Neutrophil (primary cell): Measurements from ENCODE around the gene LRRC8B.
"Not testable (repeated sequence)": the region's sequence is repeated elsewhere in the genome, so short reads cannot be mapped to it uniquely, and the experiment has no call there.

Experiments
- H3K27ac ChIP-seq: fragments of 200-600 bp; sonication (generic); 2 replicates; pipeline ENCODE4 v1.5.1; 2016; ENCODE audit warnings: mild to moderate bottlenecking, moderate library complexity
- H3K27me3 ChIP-seq: fragments of 200-600 bp; sonication (generic); 2 replicates; pipeline ENCODE4 v1.6.0; 2016; ENCODE audit warnings: mild to moderate bottlenecking
- H3K36me3 ChIP-seq: fragments of 200-600 bp; sonication (generic); 2 replicates; pipeline ENCODE4 v1.5.1; 2017
- H3K4me1 ChIP-seq, 2 experiments: fragments of 200-600 bp in 1 of 2; sonication (generic) in 1 of 2; 1 replicate in 1 of 2; 2 replicates in 1 of 2; pipeline versions ENCODE4 v1.5.1 to v1.6.1; 2013 to 2016; ENCODE audit warnings: low read depth in 1 of 2, low read length in 1 of 2, mild to moderate bottlenecking in 1 of 2, moderate library complexity in 1 of 2; ENCODE audit not compliant: control insufficient read depth in 1 of 2, insufficient read depth in 1 of 2
- H3K4me3 ChIP-seq, 2 experiments: fragments of 200-600 bp in 1 of 2; sonication (generic) in 1 of 2; 1 replicate in 1 of 2; 2 replicates in 1 of 2; pipeline ENCODE4 v1.5.1; 2013 to 2016; ENCODE audit warnings: low read depth in 1 of 2, low read length in 1 of 2, mild to moderate bottlenecking in 1 of 2, moderate library complexity in 1 of 2
- H3K9me3 ChIP-seq: fragments of 200-600 bp; sonication (generic); 2 replicates; pipeline ENCODE4 v1.5.1; 2016
- TF ChIP-seq, protein P1 (sequence below): fragments of 200-600 bp; sonication (generic); IDR thresholded peaks from 2 replicates; pipeline ENCODE4 v1.5.1; 2016; ENCODE audit warnings: antibody characterized with exemption

The LRRC8B gene

DNA sequence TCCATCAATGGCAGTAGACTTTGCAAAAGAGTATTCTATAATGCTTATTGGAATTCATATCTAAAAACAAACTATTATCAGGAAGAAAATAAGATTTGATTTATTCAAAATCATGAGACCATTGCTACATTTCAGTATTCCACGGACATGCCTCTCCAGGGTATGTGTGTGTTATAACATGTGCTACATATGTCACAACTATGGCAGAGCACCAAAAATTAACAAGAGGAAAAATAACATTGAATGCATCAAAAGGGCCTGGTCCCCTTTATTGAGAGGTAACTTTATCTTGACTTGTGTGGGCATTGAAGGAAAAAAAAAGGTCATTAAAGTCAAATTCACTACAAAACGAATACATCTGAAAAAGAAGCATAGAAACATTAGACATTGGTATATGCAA, 22.6 kb upstream of the LRRC8B start:
- H3K4me3 ChIP-seq, result no peak overlapping the region
- TF ChIP-seq, protein P1, sequence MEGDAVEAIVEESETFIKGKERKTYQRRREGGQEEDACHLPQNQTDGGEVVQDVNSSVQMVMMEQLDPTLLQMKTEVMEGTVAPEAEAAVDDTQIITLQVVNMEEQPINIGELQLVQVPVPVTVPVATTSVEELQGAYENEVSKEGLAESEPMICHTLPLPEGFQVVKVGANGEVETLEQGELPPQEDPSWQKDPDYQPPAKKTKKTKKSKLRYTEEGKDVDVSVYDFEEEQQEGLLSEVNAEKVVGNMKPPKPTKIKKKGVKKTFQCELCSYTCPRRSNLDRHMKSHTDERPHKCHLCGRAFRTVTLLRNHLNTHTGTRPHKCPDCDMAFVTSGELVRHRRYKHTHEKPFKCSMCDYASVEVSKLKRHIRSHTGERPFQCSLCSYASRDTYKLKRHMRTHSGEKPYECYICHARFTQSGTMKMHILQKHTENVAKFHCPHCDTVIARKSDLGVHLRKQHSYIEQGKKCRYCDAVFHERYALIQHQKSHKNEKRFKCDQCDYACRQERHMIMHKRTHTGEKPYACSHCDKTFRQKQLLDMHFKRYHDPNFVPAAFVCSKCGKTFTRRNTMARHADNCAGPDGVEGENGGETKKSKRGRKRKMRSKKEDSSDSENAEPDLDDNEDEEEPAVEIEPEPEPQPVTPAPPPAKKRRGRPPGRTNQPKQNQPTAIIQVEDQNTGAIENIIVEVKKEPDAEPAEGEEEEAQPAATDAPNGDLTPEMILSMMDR, result no peak
- no peaks in the 10 kb centered on the region for H3K9me3 ChIP-seq
- H3K27me3 ChIP-seq, result no peaks in the 10 kb centered on the region
- H3K36me3 ChIP-seq, result no peaks in the 10 kb centered on the region
- no peaks in the 10 kb centered on the region for H3K4me1 ChIP-seq
- H3K27ac ChIP-seq, result no peak overlapping the region

DNA sequence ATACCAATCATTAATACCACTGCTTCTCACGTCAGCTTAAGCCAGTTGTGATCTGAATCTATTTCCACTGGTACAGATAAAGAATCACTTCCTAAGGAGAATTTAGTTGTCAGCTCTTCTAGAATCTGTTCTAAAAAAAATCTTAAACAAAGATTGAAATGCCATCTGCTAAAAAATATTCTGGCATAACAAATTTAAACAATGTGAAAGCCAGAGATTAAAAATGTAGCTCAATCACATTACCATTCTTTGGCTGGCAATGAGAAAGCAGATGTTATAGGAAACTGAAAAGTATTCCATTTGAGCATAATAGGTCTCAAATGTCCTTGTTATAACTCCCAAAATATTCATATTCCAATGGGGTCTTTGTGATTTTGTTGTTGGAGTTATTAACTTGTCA, 21.7 kb upstream of the LRRC8B start:
- TF ChIP-seq, protein P1, result no peak
- Histone ChIP-seq H3K36me3 (no peaks in the 10 kb centered on the region), H3K4me3 (no peak overlapping the region), H3K27ac (no peak overlapping the region), H3K9me3 (no peaks in the 10 kb centered on the region), H3K27me3 (no peaks in the 10 kb centered on the region), H3K4me1 (no peaks in the 10 kb centered on the region)

GRCh38 chr1:89503690-89504089, 20.9 kb upstream of the LRRC8B start:
- H3K4me3 ChIP-seq, result no peak overlapping the region
- H3K4me1 ChIP-seq, result no peaks in the 10 kb centered on the region
- no peaks in the 10 kb centered on the region for H3K36me3 ChIP-seq
- TF ChIP-seq, protein P1, result no peak
- no peak overlapping the region for H3K27ac ChIP-seq
- H3K27me3 ChIP-seq, result no peaks in the 10 kb centered on the region
- H3K9me3 ChIP-seq, result no peaks in the 10 kb centered on the region

GRCh38 chr1:89510061-89510460, 14.6 kb upstream of the LRRC8B start:
- not testable (repeated sequence) for H3K27ac ChIP-seq, H3K27me3 ChIP-seq, H3K9me3 ChIP-seq, H3K36me3 ChIP-seq, H3K4me3 ChIP-seq
- peaks cover 10 to 13% of the 10 kb centered on the region in 2 experiments for H3K4me1 ChIP-seq

DNA sequence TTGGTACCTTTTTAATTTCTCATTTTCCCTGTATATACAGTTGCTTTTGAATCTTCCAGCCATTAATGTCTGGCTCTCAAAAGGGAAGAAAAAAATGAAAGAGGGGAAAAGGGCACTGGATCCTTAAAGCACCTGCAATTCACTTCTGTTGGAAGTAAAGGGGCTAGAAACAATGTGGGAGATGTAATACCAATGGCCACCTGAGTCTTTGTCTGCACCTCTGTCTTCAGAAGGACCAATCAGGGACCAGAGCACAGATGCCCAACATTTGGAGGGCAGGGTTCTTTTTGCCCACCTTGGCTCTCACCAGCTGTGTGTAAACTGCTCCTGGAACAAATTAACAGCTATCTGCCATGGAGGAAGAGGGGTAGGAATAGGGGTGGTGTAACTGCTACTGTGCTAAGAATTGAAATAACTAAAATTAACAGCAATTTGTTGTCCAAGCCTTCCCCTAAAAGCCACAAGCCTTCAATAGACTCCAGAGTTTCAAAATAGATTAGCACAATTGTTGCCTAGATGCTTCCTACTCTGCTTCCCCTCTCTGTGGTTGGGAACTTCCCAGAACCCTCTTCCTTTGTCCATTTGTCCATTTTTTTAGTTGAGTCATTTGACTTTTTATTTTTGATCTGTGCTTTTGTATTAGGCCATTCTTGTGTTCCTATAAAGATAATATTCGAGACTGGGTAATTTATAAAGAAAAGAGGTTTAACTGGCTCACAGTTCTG, 11.5 kb upstream of the LRRC8B start:
- TF ChIP-seq, protein P1, result no peak
- no peak overlapping the region for H3K4me3 ChIP-seq
- H3K27me3 ChIP-seq, result no peaks in the 10 kb centered on the region
- H3K36me3 ChIP-seq, result no peaks in the 10 kb centered on the region
- peaks cover 10 to 13% of the 10 kb centered on the region in 2 experiments for H3K4me1 ChIP-seq
- no peaks in the 10 kb centered on the region for H3K9me3 ChIP-seq
- H3K27ac ChIP-seq, result no peak overlapping the region

DNA sequence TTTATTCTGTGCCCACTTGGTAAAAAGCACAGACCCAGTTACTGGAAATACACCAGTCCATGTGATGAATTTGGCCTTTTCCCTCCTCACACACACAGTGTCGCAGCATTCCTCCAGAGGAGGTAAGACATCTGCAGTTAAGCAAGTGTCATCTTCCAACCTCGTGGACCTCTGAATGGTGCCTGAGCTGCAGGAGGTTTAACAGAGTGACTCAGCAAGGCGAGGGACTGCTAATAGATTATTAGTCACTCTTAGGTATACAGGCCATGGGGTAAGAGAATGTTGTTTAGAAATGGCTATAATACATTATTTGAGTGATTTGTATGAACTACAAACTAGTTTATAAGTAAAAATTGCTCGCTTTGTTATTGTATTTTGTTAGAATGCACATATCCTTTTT, 8.6 kb upstream of the LRRC8B start:
- H3K27ac ChIP-seq, result no peak overlapping the region
- TF ChIP-seq, protein P1, result no peak
- H3K9me3 ChIP-seq, result no peaks in the 10 kb centered on the region
- peaks cover 10 to 13% of the 10 kb centered on the region in 2 experiments for H3K4me1 ChIP-seq
- no peak overlapping the region for H3K4me3 ChIP-seq
- no peaks in the 10 kb centered on the region for H3K36me3 ChIP-seq
- no peaks in the 10 kb centered on the region for H3K27me3 ChIP-seq
